ENCODE measurements around the gene RYR3. TPM values are rescaled to one million over a fixed set of nuclear protein-coding genes. Genes with fewer than 3 reads are reported as not detected.

Gene RYR3
- total RNA-seq, 4 donors from 2014 or later = 9.1 to 64.0 (median 30.4) TPM

DNA sequence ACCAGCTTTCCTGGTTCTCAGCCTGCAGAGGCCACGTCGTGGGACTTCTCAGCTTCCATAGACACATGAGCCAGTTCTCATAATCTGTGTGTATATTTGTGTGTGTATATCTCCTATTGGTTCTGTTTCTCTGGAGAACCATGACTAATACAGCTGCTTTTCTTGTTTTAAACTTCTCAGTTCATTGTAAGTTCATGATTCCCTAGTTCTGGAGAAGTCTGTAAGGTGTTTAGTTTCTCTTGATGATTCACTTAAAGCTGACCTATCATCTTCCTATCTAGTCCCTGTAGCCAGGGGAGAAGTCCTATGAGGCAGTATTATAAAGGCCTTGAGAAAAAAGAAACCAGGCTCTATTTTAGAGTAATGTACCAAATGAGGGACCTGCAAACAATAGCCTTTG is 147.7 kb downstream of the RYR3 start:
- no peak for DNase-seq
- H3K27ac ChIP-seq = no peak overlapping the region
- TF ChIP-seq POLR2A (IDR thresholded peaks at IDR 0.05) = no peak
- no peak for TF ChIP-seq CTCF (IDR thresholded peaks at IDR 0.05)

DNA sequence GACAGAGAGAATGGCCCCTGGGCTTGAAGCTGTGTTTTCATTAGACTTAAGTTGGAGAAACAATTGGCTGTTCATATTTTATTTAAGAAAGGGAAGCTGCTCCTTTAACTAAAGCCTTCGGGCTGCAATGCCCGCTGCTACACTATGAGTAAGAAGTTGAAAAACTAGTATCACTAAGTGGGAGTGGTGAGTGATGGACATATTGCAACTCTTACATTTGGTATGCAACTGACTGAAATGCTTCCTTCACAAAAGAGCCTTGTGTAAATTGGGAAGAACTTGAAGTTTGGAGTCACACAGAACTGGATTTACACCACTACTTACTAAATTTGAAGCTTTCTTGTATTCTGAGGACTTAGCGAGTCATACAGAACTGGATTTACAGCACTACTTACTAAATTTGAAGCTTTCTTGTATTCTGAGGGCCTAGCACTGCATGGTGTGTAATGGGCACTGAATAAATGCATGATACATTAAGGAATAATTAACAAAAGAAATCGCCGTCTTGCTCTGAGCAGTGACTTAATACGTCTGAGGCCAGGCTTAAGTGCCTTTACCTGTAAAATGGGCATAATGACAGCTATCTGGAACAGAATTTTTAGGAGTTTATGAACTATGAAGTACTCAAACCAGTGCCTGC is 149.5 kb downstream of the RYR3 start:
- TF ChIP-seq POLR2A (IDR thresholded peaks at IDR 0.05) (no peak), CTCF (IDR thresholded peaks at IDR 0.05) (no peak)
- intact Hi-C loops (cut with DNase I; ENCODE audit: low total_unique reads) = no loop called here
- Histone ChIP-seq H3K27ac (no peak overlapping the region), H3K4me3 (no peak overlapping the region), H3K4me1 (no peaks in the 10 kb centered on the region), H3K27me3 (no peaks in the 10 kb centered on the region), H3K9me3 (no peaks in the 10 kb centered on the region), H3K36me3 (no peaks in the 10 kb centered on the region)
- DNase-seq = no peak

More for the DNA sequence above, 147.7 kb downstream of the RYR3 start:
- Histone ChIP-seq H3K4me3 (no peak overlapping the region), H3K9me3 (no peaks in the 10 kb centered on the region), H3K36me3 (no peaks in the 10 kb centered on the region), H3K27me3 (no peaks in the 10 kb centered on the region), H3K4me1 (no peaks in the 10 kb centered on the region)
- intact Hi-C loops (cut with DNase I; ENCODE audit: low total_unique reads) = no loop called here

- intact Hi-C loops (cut with DNase I; ENCODE audit: low total_unique reads) = no loop called here
- Histone ChIP-seq H3K4me1 (no peaks in the 10 kb centered on the region), H3K9me3 (no peaks in the 10 kb centered on the region), H3K4me3 (no peak overlapping the region), H3K27me3 (no peaks in the 10 kb centered on the region), H3K27ac (no peak overlapping the region), H3K36me3 (no peaks in the 10 kb centered on the region)
- DNase-seq = no peak
- TF ChIP-seq POLR2A (IDR thresholded peaks at IDR 0.05) (no peak), CTCF (IDR thresholded peaks at IDR 0.05) (no peak)
Observed at GRCh38 chr15:33461671-33462070, 150.9 kb downstream of the RYR3 start.

GRCh38 chr15:33467146-33467815 is 156.5 kb downstream of the RYR3 start:
- intact Hi-C loops (cut with DNase I; ENCODE audit: low total_unique reads) = no loop called here
- no peak overlapping the region for H3K4me3 ChIP-seq

More at GRCh38 chr15:33467146-33467815, 156.5 kb downstream of the RYR3 start:
- Histone ChIP-seq H3K9me3 (no peaks in the 10 kb centered on the region), H3K36me3 (no peaks in the 10 kb centered on the region), H3K4me1 (no peaks in the 10 kb centered on the region), H3K27me3 (no peaks in the 10 kb centered on the region), H3K27ac (no peak overlapping the region)
- TF ChIP-seq POLR2A (IDR thresholded peaks at IDR 0.05) (no peak), CTCF (IDR thresholded peaks at IDR 0.05) (no peak)
- DNase-seq = no peak
